Stimulated activated CD4-positive, alpha-beta T cell treated with anti-CD3 and anti-CD28 coated beads, Interleukin-12 subunit alpha, Interleukin-12 subunit beta, amount 100 ng/mL, for 24 hours (primary cell): ENCODE results near the gene TOR2A.
A peak's percentile ranks its signal among the peaks of the same experiment; 100 is the strongest.
"Not testable (repeated sequence)": the region's sequence is repeated elsewhere in the genome, so short reads cannot be mapped to it uniquely, and the experiment has no call there.

ENCODE experiments used
- DNase-seq, 2 experiments: peaks; one replicate each; pipeline ENCODE4 v3.0.0-alpha.2; 2020; ENCODE audit warnings: low read depth in 2 of 2

TOR2A gene

GRCh38 chr9:127734747-127735529 is at the start of gene TOR2A:
TSS of gene TOR2A (minus strand) at chr9:127735294. CDS start at chr9:127735270, 24 bp downstream.
- peak; percentile 93 to 98 for DNase-seq

- DNase-seq = peak in 1 of 2 experiments; percentile 63
Observed at GRCh38 chr9:127783111-127784008, 48.3 kb upstream of the TOR2A start.

- DNase-seq = no peak
Observed at GRCh38 chr9:127781806-127782205, 46.7 kb upstream of the TOR2A start.

GRCh38 chr9:127780909-127781308 is 45.8 kb upstream of the TOR2A start:
- DNase-seq = not testable (repeated sequence)

- no peak for DNase-seq
Observed at GRCh38 chr9:127780126-127780885, 45.2 kb upstream of the TOR2A start.

GRCh38 chr9:127779136-127779981 is 44.3 kb upstream of the TOR2A start:
- peak in 1 of 2 experiments; percentile 44 for DNase-seq

GRCh38 chr9:127778280-127779135 is 43.4 kb upstream of the TOR2A start, which contains the start of gene SH2D3C:
TSS of gene SH2D3C (minus strand) at chr9:127778666. CDS start at chr9:127778627, 39 bp downstream.
- peak in 1 of 2 experiments; percentile 39 for DNase-seq

GRCh38 chr9:127777368-127777980 is 42.4 kb upstream of the TOR2A start:
- no peak for DNase-seq

- DNase-seq = no peak
Observed at GRCh38 chr9:127776924-127777289, 41.8 kb upstream of the TOR2A start.

GRCh38 chr9:127776195-127776923 is 41.3 kb upstream of the TOR2A start:
- peak in 1 of 2 experiments; percentile 74 for DNase-seq

- no peak for DNase-seq
Observed at GRCh38 chr9:127773981-127774380, 38.9 kb upstream of the TOR2A start.

- no peak for DNase-seq
Observed at GRCh38 chr9:127773272-127773671, 38.2 kb upstream of the TOR2A start.

- no peak for DNase-seq
Observed at GRCh38 chr9:127772603-127773002, 37.5 kb upstream of the TOR2A start.

- DNase-seq = no peak
Observed at GRCh38 chr9:127771570-127772189, 36.6 kb upstream of the TOR2A start.

- peak; percentile 93 to 96 for DNase-seq
Observed at GRCh38 chr9:127770905-127771569, 35.9 kb upstream of the TOR2A start.

- DNase-seq = no peak
Observed at GRCh38 chr9:127770583-127770904, 35.5 kb upstream of the TOR2A start.

- DNase-seq = no peak
Observed at GRCh38 chr9:127769929-127770582, 35.0 kb upstream of the TOR2A start.
